A549 (cell line): Measurements from ENCODE around the gene EMX2.

ENCODE experiments used
- EP300 ChIP-seq, 2 experiments: fragments of >200 bp; sonication (Bioruptor Twin); formaldehyde crosslinking; IDR thresholded peaks; 2 replicates in 1 of 2; 3 replicates in 1 of 2; pipeline ENCODE4 v1.6.1; 2016 to 2017
- JUN ChIP-seq, 2 experiments: fragments of >200 bp; sonication (Bioruptor Twin); formaldehyde crosslinking; IDR thresholded peaks; 2 replicates in 1 of 2; 3 replicates in 1 of 2; pipeline ENCODE4 v1.6.1; 2016 to 2017
- PHF8 ChIP-seq: fragments of 200-600 bp; sonication (generic); IDR thresholded peaks from 2 replicates; pipeline ENCODE4 v1.6.1; 2016; ENCODE audit warnings: low read depth, mild to moderate bottlenecking, antibody characterized with exemption, moderate library complexity, borderline replicate concordance
- TF ChIP-seq, protein P1 (sequence below): fragments of 250-450 bp; sonication (Bioruptor Pico); IDR thresholded peaks from 2 replicates; pipeline ENCODE4 v1.5.0; 2021; ENCODE audit warnings: mild to moderate bottlenecking, moderate library complexity, borderline replicate concordance
- TF ChIP-seq, protein P2 (sequence below): fragments of >200 bp; sonication (Bioruptor Twin); formaldehyde crosslinking; IDR thresholded peaks from 3 replicates; pipeline ENCODE4 v1.5.1; 2016
- TF ChIP-seq, protein P3 (sequence below): fragments of 450-650 bp; IDR thresholded peaks from 2 replicates; pipeline ENCODE4 v1.6.1; 2014; ENCODE audit warnings: antibody characterized with exemption

DNA sequence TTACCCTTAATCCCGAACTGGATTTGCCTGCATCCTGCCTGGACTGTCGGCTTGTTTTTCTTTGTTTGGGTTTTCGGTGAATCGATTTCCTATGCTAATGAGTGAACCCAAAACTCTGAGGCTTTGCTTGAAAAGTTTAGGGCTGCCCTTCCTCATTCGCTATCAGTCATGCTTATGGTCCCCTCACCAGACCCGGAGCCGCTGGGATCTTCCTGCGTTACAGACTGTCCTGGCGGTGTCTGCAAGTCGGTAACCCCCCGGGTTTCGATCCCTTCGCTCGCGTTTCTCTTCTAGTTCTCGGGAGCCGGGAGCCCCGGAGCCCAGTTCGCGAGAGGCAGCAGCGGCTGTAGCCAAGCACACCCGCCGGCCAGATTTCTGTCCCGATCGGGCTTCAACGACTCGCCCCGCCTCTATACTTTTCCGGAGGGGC, 2.2 kb downstream of the EMX2 start:
- TF ChIP-seq PHF8 (no peak), EP300 (IDR thresholded peaks at IDR 0.05) (no peak), JUN (IDR thresholded peaks at IDR 0.05) (no peak)
- TF ChIP-seq, protein P1, sequence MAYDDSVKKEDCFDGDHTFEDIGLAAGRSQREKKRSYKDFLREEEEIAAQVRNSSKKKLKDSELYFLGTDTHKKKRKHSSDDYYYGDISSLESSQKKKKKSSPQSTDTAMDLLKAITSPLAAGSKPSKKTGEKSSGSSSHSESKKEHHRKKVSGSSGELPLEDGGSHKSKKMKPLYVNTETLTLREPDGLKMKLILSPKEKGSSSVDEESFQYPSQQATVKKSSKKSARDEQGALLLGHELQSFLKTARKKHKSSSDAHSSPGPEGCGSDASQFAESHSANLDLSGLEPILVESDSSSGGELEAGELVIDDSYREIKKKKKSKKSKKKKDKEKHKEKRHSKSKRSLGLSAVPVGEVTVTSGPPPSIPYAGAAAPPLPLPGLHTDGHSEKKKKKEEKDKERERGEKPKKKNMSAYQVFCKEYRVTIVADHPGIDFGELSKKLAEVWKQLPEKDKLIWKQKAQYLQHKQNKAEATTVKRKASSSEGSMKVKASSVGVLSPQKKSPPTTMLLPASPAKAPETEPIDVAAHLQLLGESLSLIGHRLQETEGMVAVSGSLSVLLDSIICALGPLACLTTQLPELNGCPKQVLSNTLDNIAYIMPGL (CRISPR knock-in tag), result no peak
- TF ChIP-seq, protein P2, sequence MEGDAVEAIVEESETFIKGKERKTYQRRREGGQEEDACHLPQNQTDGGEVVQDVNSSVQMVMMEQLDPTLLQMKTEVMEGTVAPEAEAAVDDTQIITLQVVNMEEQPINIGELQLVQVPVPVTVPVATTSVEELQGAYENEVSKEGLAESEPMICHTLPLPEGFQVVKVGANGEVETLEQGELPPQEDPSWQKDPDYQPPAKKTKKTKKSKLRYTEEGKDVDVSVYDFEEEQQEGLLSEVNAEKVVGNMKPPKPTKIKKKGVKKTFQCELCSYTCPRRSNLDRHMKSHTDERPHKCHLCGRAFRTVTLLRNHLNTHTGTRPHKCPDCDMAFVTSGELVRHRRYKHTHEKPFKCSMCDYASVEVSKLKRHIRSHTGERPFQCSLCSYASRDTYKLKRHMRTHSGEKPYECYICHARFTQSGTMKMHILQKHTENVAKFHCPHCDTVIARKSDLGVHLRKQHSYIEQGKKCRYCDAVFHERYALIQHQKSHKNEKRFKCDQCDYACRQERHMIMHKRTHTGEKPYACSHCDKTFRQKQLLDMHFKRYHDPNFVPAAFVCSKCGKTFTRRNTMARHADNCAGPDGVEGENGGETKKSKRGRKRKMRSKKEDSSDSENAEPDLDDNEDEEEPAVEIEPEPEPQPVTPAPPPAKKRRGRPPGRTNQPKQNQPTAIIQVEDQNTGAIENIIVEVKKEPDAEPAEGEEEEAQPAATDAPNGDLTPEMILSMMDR, result no peak
- TF ChIP-seq, protein P3, sequence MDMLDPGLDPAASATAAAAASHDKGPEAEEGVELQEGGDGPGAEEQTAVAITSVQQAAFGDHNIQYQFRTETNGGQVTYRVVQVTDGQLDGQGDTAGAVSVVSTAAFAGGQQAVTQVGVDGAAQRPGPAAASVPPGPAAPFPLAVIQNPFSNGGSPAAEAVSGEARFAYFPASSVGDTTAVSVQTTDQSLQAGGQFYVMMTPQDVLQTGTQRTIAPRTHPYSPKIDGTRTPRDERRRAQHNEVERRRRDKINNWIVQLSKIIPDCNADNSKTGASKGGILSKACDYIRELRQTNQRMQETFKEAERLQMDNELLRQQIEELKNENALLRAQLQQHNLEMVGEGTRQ, result no peak
